ENCODE data around the gene RALGPS1. TPM values are rescaled to one million over a fixed set of nuclear protein-coding genes. Genes with fewer than 3 reads are reported as not detected.

RALGPS1 gene
- total RNA-seq, 1 donor from 2014 or later, result 15.2 TPM

- Histone ChIP-seq H3K27ac (no peak overlapping the region), H3K9me3 (no peaks in the 10 kb centered on the region), H3K4me3 (no peak overlapping the region), H3K36me3 (no peaks in the 10 kb centered on the region), H3K4me1 (peaks cover 12% of the 10 kb centered on the region), H3K27me3 (no peaks in the 10 kb centered on the region)
- intact Hi-C loops (cut with DNase I), result loop anchor here (5.0 kb wide), 1 partner anchor 1937 kb away; no protein-coding TSS in a partner anchor
- TF ChIP-seq POLR2AphosphoS5 (IDR thresholded peaks at IDR 0.05; ENCODE audit: insufficient read depth in 1 of 2, low read depth in 1 of 2), result no peak
- TF ChIP-seq POLR2A (IDR thresholded peaks at IDR 0.05), result no peak
- no peak for TF ChIP-seq CTCF (IDR thresholded peaks at IDR 0.05)
- DNase-seq (ENCODE audit: extremely low spot score in 2 of 2), result no peak
Measured at GRCh38 chr9:127218818-127219217, 304.2 kb downstream of the RALGPS1 start.

- no peak for DNase-seq (ENCODE audit: extremely low spot score in 2 of 2)
- H3K27ac ChIP-seq, result no peak overlapping the region
- no peak overlapping the region for H3K4me3 ChIP-seq
- H3K9me3 ChIP-seq, result no peaks in the 10 kb centered on the region
- no peaks in the 10 kb centered on the region for H3K36me3 ChIP-seq
- intact Hi-C loops (cut with DNase I), result loop anchor here (5.0 kb wide), 1 partner anchor 1937 kb away; no protein-coding TSS in a partner anchor
- no peaks in the 10 kb centered on the region for H3K27me3 ChIP-seq
- TF ChIP-seq CTCF (IDR thresholded peaks at IDR 0.05) (no peak), POLR2AphosphoS5 (IDR thresholded peaks at IDR 0.05; ENCODE audit: insufficient read depth in 1 of 2, low read depth in 1 of 2) (no peak), POLR2A (IDR thresholded peaks at IDR 0.05) (no peak)
- peaks cover 14% of the 10 kb centered on the region for H3K4me1 ChIP-seq
Measured at GRCh38 chr9:127219520-127219919, 304.9 kb downstream of the RALGPS1 start.

GRCh38 chr9:127221695-127222094, 307.1 kb downstream of the RALGPS1 start:
- no peaks in the 10 kb centered on the region for H3K27me3 ChIP-seq
- intact Hi-C loops (cut with DNase I), result loop anchor here (10.0 kb wide), 1 partner anchor 113 kb away; no protein-coding TSS in a partner anchor
- no peak for DNase-seq (ENCODE audit: extremely low spot score in 2 of 2)
- no peaks in the 10 kb centered on the region for H3K36me3 ChIP-seq
- H3K4me1 ChIP-seq, result peaks cover 16% of the 10 kb centered on the region
- H3K9me3 ChIP-seq, result no peaks in the 10 kb centered on the region
- H3K27ac ChIP-seq, result no peak overlapping the region
- no peak overlapping the region for H3K4me3 ChIP-seq
- TF ChIP-seq POLR2AphosphoS5 (IDR thresholded peaks at IDR 0.05; ENCODE audit: insufficient read depth in 1 of 2, low read depth in 1 of 2) (no peak), CTCF (IDR thresholded peaks at IDR 0.05) (no peak), POLR2A (IDR thresholded peaks at IDR 0.05) (no peak)

GRCh38 chr9:127222388-127223095, 308.0 kb downstream of the RALGPS1 start:
- DNase-seq (ENCODE audit: extremely low spot score in 2 of 2), result no peak
- intact Hi-C loops (cut with DNase I), result loop anchor here (10.0 kb wide), 1 partner anchor 112 kb away; no protein-coding TSS in a partner anchor
- Histone ChIP-seq H3K36me3 (no peaks in the 10 kb centered on the region), H3K4me3 (no peak overlapping the region), H3K27ac (no peak overlapping the region), H3K9me3 (no peaks in the 10 kb centered on the region), H3K4me1 (peaks cover 19% of the 10 kb centered on the region), H3K27me3 (no peaks in the 10 kb centered on the region)
- TF ChIP-seq POLR2A (IDR thresholded peaks at IDR 0.05), result no peak
- no peak for TF ChIP-seq CTCF (IDR thresholded peaks at IDR 0.05)
- no peak for TF ChIP-seq POLR2AphosphoS5 (IDR thresholded peaks at IDR 0.05; ENCODE audit: insufficient read depth in 1 of 2, low read depth in 1 of 2)

- TF ChIP-seq POLR2A (IDR thresholded peaks at IDR 0.05) (no peak), CTCF (IDR thresholded peaks at IDR 0.05) (no peak), POLR2AphosphoS5 (IDR thresholded peaks at IDR 0.05; ENCODE audit: insufficient read depth in 1 of 2, low read depth in 1 of 2) (no peak)
- H3K27ac ChIP-seq, result peak overlapping the region; percentile 78
Measured at GRCh38 chr9:127223266-127223665, 308.7 kb downstream of the RALGPS1 start.

More at GRCh38 chr9:127223266-127223665, 308.7 kb downstream of the RALGPS1 start:
- no peaks in the 10 kb centered on the region for H3K27me3 ChIP-seq
- peaks cover 19% of the 10 kb centered on the region for H3K4me1 ChIP-seq
- no peaks in the 10 kb centered on the region for H3K9me3 ChIP-seq
- no peaks in the 10 kb centered on the region for H3K36me3 ChIP-seq
- DNase-seq (ENCODE audit: extremely low spot score in 2 of 2), result no peak
- intact Hi-C loops (cut with DNase I), result loop anchor here (10.0 kb wide), 1 partner anchor 112 kb away; no protein-coding TSS in a partner anchor
- no peak overlapping the region for H3K4me3 ChIP-seq

Measured in vagina (tissue), 2 donors.